HT-29 (cell line): ENCODE data around the gene ACKR2. TPM values are rescaled to one million over a fixed set of nuclear protein-coding genes. Genes with fewer than 3 reads are reported as not detected.

Source experiments
- DNase-seq: peaks from one replicate; pipeline ENCODE4 v3.0.0-alpha.2; 2015; ENCODE audit warnings: low spot score
- total RNA-seq: library from RNA; depleted of rRNA; stranded (reverse); fragments of >200 nt; shearing (Covaris generic); gene quantifications from 2 replicates; pipeline ENCODE4 v1.2.3, GENCODE V29; 2014

The ACKR2 gene
- total RNA-seq, 1 experiment from 2014 or later: not detected

- DNase-seq: no peak
Measured at GRCh38 chr3:42829628-42830436, 20.6 kb downstream of the ACKR2 start.

- DNase-seq: no peak
Measured at GRCh38 chr3:42830437-42831320, 21.4 kb downstream of the ACKR2 start.

- peak; percentile 73 for DNase-seq
Measured at GRCh38 chr3:42831321-42831713, 22.1 kb downstream of the ACKR2 start.

- no peak for DNase-seq
Measured at GRCh38 chr3:42836150-42837123, 27.2 kb downstream of the ACKR2 start.

DNA sequence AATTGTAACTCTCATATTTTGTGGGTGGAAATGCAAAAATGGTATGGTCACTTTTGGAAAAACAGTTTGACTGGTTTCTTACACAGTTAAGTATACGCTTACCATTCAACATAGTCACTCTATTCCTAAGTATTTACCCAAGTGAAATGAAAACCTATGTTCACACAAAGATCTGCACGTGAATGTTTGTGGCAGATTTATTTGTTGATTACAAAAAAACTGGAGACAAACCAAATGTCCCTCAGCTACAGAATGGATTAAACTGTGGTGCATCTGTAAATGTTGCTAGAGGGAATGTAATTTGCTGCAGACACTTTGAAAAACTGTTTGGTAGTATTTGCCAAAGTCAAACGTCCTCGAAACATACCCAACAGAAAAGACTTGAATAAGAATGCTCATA lies 29.3 kb downstream of the ACKR2 start:
- DNase-seq: no peak

GRCh38 chr3:42839616-42840015 lies 30.4 kb downstream of the ACKR2 start:
- peak; percentile 66 for DNase-seq

GRCh38 chr3:42841332-42841731 lies 32.1 kb downstream of the ACKR2 start:
- DNase-seq: no peak

DNA sequence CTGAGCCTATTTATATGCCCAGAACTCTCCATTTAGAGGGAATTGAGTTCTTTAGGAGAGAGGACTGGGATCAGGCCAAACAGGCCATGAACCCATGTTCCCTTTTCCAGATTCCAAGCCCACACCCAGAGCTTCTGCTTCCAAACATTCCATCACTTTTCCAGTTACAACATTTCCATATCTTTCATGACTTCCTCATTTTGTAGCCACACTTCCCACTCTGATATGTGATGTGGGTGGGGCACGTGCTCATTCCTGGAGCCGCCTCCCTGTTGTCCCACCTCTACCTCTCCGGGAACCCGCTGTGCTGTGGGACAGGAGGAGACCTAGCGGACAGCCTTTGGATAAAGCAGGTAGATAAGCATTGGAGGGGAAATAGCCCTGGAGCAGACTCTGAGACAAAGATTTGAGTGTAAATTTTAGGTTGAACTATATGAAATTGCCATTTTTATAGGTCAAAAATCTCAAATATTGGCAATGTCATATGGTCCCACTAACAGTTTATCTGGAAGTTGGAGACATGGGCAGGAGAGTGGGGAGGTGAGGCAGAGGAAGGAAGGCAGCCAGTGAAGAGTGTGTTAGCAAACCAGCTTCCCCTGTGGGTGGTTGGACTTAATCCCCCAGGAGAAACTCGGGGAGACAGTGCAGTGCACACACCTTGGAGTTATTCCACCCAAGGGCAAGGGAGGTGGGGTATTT lies 34.6 kb downstream of the ACKR2 start:
- no peak for DNase-seq

DNA sequence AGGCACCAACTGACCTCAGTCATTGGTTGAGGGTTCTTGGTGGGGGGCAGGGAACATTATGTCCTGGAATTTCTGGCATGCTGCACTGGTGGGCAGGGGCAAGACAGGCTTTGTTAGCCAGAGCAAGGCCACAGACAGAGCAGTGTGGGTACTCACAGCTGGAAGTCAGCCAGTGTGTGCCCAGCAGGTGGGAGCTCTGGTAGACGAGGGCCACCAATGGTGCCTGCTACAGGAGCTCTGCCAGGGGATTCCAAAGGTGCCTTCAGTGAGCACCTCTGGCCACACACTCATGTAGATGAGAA lies 35.1 kb downstream of the ACKR2 start:
- DNase-seq: no peak

DNA sequence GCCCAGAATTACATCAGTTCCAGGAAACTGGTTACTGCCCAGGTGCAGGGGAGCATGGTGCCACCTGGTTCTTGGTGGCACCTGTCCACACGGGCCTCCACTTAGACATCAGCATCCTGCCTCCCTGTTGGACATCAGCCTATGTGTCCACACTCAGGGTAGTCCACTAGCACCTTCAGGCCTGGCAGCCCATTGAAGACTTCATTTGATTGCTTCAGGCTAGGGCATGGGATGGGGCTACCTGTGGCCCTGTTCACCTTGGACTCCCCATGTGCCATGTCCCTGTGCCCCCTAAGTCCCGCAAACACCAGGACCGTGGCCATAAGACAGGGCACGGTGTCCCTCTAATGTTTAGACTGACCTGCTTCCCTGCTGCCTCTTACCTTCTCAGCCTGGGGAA lies 35.6 kb downstream of the ACKR2 start:
- DNase-seq: no peak

DNA sequence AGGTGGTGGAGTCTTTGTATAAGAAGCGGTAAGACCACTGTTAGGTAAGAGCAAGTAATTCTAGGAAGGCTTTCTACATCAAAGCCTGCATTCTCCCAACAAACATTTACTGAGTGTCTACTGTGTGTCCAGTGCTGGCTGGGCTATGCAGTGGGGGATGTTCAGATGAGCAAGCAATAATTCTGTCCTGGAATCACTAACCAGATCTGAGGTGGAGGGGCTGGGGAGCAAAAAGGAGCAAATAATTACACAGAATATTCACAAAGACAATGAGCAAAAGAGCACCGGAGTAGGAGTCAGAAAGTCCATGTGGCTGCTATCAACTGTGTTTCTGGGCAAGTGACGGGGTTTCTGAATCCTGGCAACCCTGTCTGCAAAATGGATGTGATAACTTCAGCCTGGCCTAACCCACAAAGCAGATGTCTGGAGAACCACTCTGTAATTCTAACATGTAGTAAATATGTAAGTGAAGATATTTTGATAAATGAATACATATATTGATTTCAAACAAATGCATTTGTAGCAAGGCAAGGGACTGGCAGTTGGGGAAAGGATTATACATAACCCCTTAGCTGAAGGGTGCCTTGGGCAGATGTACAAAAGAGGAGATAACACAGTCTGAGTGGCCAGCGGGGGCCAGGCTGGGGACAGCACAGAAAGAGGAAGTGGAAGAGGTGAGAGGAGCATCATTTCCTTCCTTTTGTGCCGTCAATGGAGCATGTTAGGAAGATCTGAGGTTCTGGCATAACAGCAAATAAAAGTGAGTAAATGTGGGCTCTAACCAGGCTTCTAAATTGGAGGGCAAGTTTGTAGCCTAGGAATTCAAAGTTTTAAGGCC lies 37.7 kb downstream of the ACKR2 start:
- DNase-seq: no peak

- no peak for DNase-seq
Measured at GRCh38 chr3:42847731-42848130, 38.5 kb downstream of the ACKR2 start.

DNA sequence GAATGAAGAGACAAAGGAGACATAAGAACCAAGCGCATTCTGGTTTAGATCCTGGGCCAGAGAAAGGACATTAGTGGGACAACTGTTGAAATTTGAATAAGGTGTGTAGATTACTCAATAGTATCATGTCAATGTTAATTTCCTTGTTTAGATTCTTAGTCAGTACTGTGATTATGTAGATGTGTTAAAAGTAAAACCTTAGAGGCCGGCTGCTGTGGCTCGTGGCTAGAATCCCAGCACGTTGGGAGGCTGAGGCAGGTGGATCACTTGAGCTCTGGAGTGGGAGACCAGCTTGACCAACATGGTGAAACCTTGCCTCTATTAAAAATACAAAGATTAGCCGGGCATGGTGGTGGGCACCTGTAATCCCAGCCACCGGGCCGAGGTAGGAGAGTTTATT lies 39.8 kb downstream of the ACKR2 start:
- no peak for DNase-seq

- DNase-seq: no peak
Measured at GRCh38 chr3:42850263-42850662, 41.0 kb downstream of the ACKR2 start.

DNA sequence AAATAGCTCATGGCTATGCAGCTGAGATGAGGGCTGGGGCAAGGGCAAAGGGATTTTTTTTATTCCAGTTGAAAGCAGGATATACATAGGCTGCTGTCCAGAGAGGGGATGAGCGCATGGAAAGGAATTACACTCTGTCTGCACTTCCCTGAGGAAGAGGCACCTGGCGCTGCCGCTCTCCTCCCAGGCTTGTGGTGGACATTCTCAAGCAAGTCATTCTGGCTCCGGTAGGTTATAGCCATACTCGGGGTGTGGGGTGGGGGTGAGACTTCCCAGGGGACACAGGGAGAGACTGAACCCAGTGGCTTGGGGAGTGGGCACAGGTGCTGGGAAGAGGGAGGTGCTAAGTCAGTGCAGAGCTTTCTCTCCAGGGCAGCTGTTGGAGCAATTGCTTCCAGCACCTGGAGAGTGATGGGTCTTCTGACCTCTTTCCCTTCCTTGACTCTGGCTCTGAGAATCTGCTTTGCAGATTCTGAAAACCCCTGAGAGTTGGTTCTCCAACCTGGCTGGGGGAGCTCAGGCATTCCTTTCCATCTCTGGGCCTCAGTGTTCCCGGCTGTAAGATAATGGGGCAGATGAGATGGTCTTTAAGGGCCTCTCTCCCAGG lies 42.1 kb downstream of the ACKR2 start:
- no peak for DNase-seq

- DNase-seq: no peak
Measured at GRCh38 chr3:42852441-42852840, 43.2 kb downstream of the ACKR2 start.

DNA sequence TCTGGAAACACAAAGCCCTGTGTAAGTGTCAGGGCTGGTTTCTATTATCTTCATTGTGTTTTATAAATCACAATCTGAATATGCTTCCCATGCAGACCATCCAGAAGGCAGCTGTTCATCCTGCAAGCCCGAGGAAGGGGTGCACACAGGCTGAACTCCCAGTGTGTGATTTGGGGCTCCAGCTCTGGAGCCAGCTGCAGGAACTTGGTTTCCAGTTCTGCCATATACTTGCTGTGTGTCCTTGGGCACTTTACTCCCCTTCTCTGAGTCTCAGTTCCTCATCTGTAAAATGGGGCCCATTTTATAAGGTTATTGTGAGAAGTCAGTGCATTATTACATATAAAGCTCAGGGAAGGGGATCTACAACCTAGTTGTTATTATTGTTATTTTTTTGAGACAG lies 43.8 kb downstream of the ACKR2 start:
- DNase-seq: no peak

DNA sequence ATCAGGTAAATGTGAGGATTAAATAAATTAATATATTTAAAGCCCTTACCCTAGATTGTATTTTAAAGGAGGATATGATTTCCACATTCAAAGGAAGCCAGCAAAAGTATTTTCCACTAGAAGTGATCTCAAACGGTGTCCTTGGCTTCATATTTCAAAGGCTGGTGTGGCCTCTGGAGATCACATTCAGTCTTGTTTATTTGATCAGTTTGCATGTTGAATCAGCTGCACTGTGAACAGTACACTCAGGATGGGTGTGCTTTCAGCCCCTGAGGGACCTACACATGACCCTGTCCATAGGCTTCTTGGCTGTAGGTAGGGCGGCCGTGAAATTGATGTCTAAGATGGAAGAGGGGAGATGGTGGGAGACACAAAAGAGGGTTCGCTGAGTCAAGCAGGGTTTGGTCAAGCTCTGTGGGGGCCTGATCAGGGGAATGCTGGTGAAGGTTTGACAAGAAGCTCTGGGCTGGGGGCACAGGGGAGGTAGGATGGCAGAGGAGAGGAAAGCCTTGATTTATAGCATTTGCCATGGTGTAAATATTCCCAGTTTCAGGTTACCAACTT lies 44.6 kb downstream of the ACKR2 start:
- DNase-seq: no peak

DNA sequence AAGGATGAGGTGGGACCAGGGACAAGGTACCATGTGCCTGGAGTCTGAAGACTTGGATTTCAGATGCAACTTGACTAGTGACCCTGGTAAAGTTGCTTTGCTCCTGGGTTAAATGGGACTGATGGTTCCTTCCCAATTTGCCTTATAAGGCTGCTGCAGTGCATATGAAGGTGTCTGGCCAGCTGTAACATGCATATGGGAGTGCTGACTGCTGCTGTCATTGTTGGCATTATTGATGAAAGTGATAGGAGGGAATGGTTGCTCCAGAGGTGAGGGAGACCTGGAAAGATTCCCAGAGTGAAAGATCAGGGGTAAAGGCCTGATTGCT lies 45.9 kb downstream of the ACKR2 start:
- no peak for DNase-seq
